GOT3 (cell line): Measurements from ENCODE around the gene NFE2L2.
A peak's percentile ranks its signal among the peaks of the same experiment; 100 is the strongest.
"Not testable (repeated sequence)": the region's sequence is repeated elsewhere in the genome, so short reads cannot be mapped to it uniquely, and the experiment has no call there.

Experiments used
- DNase-seq: peaks from one replicate; lab custom pipeline; 2025; ENCODE audit warnings: mixed read lengths; lab: John Stamatoyannopoulos, UW

Gene NFE2L2

DNA sequence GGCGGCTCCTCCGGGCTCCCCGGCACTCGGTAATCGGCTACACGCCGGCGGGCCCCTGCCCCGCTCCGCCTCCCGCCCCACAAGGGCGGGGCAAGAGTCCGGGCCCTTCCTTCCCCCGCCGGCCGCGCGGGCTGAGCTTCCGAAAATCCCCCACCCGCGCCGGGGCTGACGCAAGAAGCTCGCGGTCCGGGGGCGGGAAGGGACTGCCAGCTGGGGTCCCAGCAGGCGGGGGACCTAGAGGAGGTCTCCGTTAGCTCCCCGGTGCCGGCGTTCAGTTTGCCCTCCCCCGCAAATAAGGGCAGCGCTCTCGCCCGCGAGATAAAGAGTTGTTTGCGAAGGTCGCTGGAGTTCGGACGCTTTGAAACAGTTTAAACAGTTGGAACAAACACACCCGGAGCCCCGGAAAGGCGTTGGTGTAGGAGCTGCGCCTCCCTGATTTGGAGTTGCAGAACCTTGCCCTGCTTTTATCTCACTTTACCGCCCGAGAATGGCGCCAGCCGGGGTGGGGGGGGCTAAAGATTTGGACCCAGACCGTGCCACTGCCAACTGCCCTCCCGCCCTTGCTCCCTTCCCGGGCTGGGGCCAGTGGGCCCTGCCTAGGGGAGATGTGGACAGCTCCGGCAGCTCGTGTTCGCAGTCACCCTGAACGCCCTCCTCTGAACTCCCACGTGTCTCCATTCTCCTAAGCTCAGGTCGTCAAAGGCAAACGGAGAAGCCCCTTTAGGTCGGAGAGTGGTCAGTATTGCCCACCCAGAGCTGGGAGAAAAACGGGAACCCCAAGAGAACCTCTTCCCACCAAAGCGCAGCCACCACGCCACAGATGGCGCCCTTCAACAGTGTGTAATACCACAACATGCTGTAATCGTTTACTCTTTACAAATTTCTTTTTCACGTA, at the start of gene NFE2L2:
Gene NFE2L2, minus strand, starts transcription at position 35 of the 895 bp plus-strand sequence. CDS start 151 bp downstream, outside the sequence.
- DNase-seq: peak; percentile 60

DNA sequence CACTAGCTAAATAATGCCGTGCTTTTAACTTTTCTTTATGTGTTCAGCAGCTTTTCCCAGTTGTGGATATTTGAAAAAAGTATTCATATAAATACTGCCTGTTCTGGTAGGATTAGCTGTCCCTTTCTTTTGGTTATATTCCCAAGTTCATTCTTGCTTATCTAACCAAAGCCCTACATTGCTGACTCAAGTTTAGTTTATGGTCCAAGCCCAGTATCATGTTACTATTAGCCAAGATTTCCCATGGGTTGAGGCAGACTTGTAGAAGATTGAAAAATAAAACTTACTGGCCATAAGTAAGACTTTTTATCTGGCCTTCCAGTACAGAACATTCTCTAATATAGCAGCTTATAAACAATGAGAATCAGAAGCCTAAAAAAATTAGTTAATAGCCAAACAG, 49.7 kb upstream of the NFE2L2 start:
- no peak for DNase-seq

GRCh38 chr2:177313162-177313781, 48.7 kb upstream of the NFE2L2 start:
- no peak for DNase-seq

- DNase-seq: no peak
Observed at GRCh38 chr2:177312562-177312961, 48.0 kb upstream of the NFE2L2 start.

GRCh38 chr2:177309672-177310309, 45.3 kb upstream of the NFE2L2 start:
- not testable (repeated sequence) for DNase-seq

DNA sequence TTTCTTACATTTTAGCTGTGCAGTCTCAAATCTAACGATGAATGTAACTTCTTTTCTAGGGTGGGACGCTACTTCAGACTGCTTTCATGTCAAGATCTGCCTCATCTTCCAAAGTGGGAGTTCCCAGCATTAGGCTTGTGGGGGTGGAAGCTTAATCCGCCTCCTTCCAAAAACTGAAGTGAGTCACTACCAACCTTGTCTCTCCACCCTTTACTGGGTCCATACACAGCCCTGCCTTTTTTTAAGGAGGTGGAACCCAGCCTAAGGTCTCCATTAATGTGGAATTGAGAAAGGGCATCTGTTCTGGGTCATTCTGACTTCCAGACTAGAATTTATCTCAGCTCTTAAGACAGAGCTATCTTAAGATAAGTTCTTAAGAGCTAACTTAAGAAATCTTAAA, 42.0 kb upstream of the NFE2L2 start:
- DNase-seq: no peak

DNA sequence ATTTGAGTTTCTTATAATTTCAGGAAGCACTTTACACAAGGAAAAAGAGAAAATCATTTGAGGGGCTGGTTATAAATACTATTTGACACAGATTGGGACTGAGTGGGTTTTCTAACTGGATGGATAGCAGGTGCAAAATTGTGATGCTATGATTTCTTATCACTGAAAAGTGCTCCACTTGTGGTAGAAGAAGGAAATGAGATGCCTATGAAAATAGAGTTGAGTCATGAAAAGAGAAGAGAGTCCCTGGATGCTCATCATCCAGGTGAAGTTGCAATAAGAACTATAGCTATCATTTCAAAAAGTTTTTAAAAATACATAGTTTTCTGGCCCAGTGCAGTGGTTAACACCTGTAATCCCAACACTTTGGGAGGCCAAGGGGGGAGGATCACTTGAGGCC, 39.4 kb upstream of the NFE2L2 start:
- no peak for DNase-seq

DNA sequence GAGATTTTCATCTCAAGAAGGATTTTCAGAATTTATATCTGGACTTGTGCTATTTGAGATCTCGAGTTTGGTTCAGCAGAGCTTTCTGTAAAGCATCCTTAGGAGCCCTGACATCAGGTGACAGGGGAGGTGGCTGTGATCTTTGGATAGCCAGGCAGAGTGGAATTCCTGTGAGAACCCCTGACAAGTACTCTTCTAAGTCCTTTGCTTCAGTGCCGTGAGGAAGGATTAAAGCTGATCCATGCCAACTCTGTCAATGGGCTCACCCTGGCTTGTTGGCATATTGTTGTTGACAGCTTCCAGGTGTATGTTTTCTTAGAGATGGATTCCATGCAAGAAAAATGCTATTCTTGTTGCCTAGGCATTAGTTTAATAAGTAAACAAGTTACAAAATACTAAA, 38.0 kb upstream of the NFE2L2 start:
- no peak for DNase-seq

DNA sequence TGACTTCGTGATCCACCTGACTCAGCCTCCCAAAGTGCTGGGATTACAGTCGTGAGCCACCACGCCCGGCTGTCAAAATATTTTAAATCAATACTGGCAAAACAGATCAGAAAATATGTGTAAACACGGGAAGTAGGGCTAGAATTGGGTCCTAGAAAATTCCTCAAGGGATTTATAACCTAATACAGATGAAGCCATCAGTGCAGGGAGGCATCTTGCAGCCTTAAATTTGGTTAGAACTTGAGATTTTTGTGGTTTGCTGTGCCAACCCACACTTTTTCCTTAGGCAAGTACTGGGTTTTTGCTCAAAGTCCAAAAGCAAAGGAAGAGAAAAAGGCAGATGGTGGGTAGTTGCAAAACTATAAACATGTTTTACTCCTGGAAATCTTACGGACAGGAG, 33.7 kb upstream of the NFE2L2 start:
- no peak for DNase-seq

DNA sequence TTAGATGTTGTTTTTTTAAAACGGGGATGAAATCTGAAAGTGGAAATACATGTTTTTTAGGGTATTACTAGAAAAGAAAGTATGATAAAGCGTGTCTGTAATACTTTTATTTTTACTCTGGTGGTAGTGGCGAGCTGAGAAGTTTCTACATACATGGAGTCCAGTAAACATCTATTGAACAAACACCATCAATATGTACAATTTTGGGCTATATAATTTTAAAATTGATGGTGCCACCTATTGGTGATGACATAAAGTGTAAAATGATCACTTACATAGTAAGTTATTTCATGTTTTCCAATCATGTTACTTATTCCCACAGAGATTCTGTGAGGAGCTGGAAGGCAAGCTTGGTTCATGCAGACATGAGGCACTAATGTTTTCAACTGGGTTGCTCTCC, 31.5 kb upstream of the NFE2L2 start:
- no peak for DNase-seq

DNA sequence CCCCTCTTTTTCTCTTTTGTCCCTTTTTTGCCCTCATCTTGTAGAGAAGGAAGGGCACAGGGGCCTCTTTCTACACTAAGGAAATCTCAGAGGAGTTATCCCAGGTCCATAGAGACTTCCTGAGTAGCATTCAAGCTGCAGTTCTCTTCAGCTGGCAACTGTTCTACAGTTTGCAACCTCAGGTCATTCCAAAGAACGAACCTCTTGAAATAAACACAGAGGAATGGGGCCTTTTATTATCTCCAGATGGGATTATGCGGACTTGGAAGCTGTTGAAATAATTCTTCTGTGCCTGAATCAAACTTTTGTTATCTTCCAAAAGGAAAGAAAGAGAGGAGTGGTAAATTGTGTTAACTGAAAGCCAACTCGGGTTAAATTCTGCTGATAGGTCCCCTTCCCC, 31.0 kb upstream of the NFE2L2 start:
- DNase-seq: no peak

DNA sequence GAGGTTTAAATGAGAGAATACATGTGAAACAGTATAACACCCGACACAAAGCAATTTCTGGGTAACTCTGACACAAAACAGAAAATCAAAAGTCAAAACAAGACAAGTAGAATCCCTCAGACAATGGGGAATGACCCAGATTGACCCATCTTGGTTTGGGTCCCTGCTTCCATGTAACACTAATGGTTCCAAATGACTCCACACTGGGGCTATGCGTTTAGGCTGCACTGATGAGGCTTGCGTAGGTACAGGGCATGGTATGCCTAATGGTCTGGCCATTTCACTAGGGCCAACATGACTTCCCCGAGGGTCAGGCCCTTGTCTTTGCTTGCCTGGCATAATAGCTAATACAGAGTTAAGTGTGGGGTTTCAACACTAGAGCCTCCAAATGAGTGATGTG, 27.2 kb upstream of the NFE2L2 start:
- DNase-seq: no peak

GRCh38 chr2:177289824-177290628, 25.5 kb upstream of the NFE2L2 start:
- no peak for DNase-seq

DNA sequence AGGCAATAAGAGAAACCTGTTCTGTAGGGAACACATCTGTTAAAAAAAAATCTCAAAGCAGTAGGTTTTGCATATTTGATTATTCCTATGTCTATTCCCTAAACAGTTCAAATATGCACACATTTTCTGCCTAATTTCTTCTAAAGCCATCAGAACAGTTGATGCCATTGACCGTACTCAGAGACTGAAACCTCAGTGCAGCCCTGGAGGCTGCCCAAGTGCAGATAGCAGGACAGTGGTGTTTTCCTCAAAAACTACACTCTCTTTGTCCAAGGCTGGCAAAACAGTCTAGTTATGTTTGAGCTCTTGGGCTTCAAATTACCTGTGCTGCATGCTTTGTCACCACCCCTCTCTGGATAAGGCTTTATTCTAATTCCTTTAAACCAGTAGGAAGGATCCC, 23.3 kb upstream of the NFE2L2 start:
- DNase-seq: no peak

- no peak for DNase-seq
Observed at GRCh38 chr2:177285892-177286715, 21.6 kb upstream of the NFE2L2 start.

GRCh38 chr2:177284531-177284930, 20.0 kb upstream of the NFE2L2 start:
- DNase-seq: no peak

- no peak for DNase-seq
Observed at GRCh38 chr2:177283906-177284305, 19.4 kb upstream of the NFE2L2 start.

- no peak for DNase-seq
Observed at GRCh38 chr2:177282787-177283572, 18.5 kb upstream of the NFE2L2 start.

GRCh38 chr2:177282181-177282641, 17.7 kb upstream of the NFE2L2 start:
- DNase-seq: no peak
